ENCODE measurements around the gene SCAMP4. TPM values are rescaled to one million over a fixed set of nuclear protein-coding genes. Genes with fewer than 3 reads are reported as not detected.

SCAMP4 gene
- total RNA-seq, 2 experiments from 2014 or later: 21.3 to 49.9 TPM

DNA sequence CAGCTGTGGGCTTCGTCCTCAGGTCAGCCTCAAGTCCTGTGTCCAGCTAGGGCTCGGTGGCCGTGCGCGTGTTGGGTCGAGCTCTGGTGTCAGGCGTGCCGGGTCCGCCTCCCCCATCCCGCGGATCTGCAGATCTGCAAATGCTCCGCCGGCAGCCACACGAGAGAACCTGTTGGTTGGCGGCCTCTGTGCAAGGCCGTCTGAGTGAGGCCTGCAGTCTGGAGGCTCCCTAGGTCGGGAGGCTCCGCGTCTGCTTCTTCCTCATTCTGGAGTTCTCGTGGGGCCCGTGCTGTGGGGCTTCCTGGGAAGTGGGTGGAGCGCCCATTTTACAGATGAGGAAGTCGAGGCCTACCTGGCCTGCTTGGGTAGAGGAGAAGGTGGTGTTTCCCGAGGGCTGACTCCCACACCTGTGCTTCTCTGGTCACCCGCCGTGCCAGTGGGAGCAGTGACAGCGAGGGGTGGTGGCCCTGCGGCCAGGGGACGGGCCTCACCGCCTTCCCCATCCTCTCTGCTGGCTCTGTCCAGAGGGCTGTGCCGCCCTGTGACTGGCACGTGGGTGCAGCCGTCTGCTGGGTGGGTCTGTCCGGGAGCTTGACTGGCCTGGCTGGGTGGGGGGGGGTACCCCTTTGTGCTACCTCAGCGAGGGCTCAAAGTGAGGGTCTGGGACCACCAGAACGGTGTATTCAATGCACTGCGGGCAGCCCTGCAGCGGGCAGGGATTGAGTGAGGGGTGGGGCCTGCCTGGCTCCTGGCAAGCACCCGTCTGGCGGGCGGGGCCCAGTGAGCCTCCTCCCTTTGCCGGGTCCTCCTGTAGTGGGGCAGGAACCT is 39.1 kb downstream of the SCAMP4 start:
- H3K36me3 ChIP-seq (ENCODE audit: insufficient read depth, low read length): peaks cover 8% of the 10 kb centered on the region
- DNase-seq (ENCODE audit: low spot score): no peak
- H2AFZ ChIP-seq (ENCODE audit: low read length): no peak overlapping the region
- H4K20me1 ChIP-seq (ENCODE audit: insufficient read depth, low read length): no peaks in the 10 kb centered on the region; the same call in 1 of the 2 replicates
- CTCF ChIA-PET (ENCODE audit: unreplicated experiment): no interaction called here
- intact Hi-C loops (cut with micrococcal nuclease; ENCODE audit: unreplicated experiment): no loop called here
- no peak overlapping the region for H3K4me3 ChIP-seq (ENCODE audit: low read depth, low read length, poor library complexity, severe bottlenecking)
- TF ChIP-seq, protein P1, sequence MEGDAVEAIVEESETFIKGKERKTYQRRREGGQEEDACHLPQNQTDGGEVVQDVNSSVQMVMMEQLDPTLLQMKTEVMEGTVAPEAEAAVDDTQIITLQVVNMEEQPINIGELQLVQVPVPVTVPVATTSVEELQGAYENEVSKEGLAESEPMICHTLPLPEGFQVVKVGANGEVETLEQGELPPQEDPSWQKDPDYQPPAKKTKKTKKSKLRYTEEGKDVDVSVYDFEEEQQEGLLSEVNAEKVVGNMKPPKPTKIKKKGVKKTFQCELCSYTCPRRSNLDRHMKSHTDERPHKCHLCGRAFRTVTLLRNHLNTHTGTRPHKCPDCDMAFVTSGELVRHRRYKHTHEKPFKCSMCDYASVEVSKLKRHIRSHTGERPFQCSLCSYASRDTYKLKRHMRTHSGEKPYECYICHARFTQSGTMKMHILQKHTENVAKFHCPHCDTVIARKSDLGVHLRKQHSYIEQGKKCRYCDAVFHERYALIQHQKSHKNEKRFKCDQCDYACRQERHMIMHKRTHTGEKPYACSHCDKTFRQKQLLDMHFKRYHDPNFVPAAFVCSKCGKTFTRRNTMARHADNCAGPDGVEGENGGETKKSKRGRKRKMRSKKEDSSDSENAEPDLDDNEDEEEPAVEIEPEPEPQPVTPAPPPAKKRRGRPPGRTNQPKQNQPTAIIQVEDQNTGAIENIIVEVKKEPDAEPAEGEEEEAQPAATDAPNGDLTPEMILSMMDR (conservative IDR thresholded peaks at IDR 0.05; ENCODE audit: low read length): no peak
- TF ChIP-seq EZH2phosphoT487 (IDR thresholded peaks at IDR 0.05; ENCODE audit: borderline replicate concordance, low read depth, low read length): no peak
- peaks cover 27% of the 10 kb centered on the region for H3K4me1 ChIP-seq (ENCODE audit: insufficient read depth, low read length, poor library complexity, severe bottlenecking)
- no peaks in the 10 kb centered on the region for H3K9me2 ChIP-seq (ENCODE audit: insufficient read depth, low read length)
- no peaks in the 10 kb centered on the region for H3K9me3 ChIP-seq (ENCODE audit: low read length)
- peaks cover 55% of the 10 kb centered on the region for H3K79me2 ChIP-seq (ENCODE audit: insufficient read depth, low read depth, low read length)
- H3K27ac ChIP-seq (ENCODE audit: low read depth, low read length, poor library complexity, severe bottlenecking): no peak overlapping the region
- POLR2A ChIA-PET: no interaction called here
- peak overlapping the region; percentile 89; the same call in 1 of the 2 replicates for H3K4me2 ChIP-seq (ENCODE audit: low read length)
- no TSS peak for BruUV-seq (replicated peaks)

DNA sequence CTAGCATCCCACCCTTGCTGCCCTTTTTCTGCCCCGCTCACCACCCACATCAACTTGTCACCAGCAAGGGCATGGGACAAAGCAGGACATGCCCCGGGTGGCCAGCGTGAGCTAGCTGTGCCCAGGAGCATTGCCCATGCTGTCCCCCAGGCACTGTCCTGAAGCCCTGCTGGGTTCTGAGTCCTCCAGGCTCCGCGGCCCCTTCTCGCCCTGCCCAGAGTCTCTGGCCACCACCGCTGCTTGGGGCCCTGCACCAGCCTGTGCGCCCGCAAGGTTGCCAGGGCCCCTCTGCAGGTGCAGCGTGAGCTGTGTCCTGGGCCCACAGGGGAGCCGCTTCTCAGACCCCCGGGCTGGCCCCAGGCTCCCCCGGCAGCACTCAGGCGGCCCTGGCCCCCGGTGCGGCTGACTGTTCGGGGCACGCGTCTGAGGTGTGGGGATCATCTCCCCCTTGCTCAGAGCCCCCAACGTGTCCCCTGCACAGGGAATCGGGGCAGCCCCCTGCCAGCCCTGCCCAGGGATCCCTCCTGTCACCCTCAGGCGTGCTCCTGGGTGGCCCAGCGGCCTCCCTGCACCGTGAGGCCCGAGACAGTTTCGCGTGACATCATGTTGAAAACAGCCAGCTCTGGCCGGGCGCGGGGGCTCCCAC is 39.8 kb downstream of the SCAMP4 start:
- H2AFZ ChIP-seq (ENCODE audit: low read length): no peak overlapping the region
- intact Hi-C loops (cut with micrococcal nuclease; ENCODE audit: unreplicated experiment): no loop called here
- H3K4me2 ChIP-seq (ENCODE audit: low read length): no peak overlapping the region
- no TSS peak for BruUV-seq (replicated peaks)
- no peaks in the 10 kb centered on the region; the same call in 1 of the 2 replicates for H4K20me1 ChIP-seq (ENCODE audit: insufficient read depth, low read length)
- peaks cover 13% of the 10 kb centered on the region for H3K36me3 ChIP-seq (ENCODE audit: insufficient read depth, low read length)
- DNase-seq (ENCODE audit: low spot score): no peak
- POLR2A ChIA-PET: no interaction called here
- no peak overlapping the region for H3K4me3 ChIP-seq (ENCODE audit: low read depth, low read length, poor library complexity, severe bottlenecking)
- peaks cover 59% of the 10 kb centered on the region for H3K79me2 ChIP-seq (ENCODE audit: insufficient read depth, low read depth, low read length)
- peaks cover 19% of the 10 kb centered on the region for H3K4me1 ChIP-seq (ENCODE audit: insufficient read depth, low read length, poor library complexity, severe bottlenecking)
- CTCF ChIA-PET (ENCODE audit: unreplicated experiment): no interaction called here
- H3K27ac ChIP-seq (ENCODE audit: low read depth, low read length, poor library complexity, severe bottlenecking): no peak overlapping the region
- H3K9me3 ChIP-seq (ENCODE audit: low read length): no peaks in the 10 kb centered on the region
- no peaks in the 10 kb centered on the region for H3K9me2 ChIP-seq (ENCODE audit: insufficient read depth, low read length)
- no peak for TF ChIP-seq EZH2phosphoT487 (IDR thresholded peaks at IDR 0.05; ENCODE audit: borderline replicate concordance, low read depth, low read length)
- TF ChIP-seq, protein P1 (conservative IDR thresholded peaks at IDR 0.05; ENCODE audit: low read length): no peak

Data from OCI-LY7 (cell line).